ENCODE results near the gene VPS39. TPM values are rescaled to one million over a fixed set of nuclear protein-coding genes. Genes with fewer than 3 reads are reported as not detected.

The VPS39 gene
- total and polyA plus RNA-seq, 2 of the 8 experiments (the other 6 are each of a cell fraction or from before 2014, with no cell fraction given): 34.4 to 36.6 TPM

DNA sequence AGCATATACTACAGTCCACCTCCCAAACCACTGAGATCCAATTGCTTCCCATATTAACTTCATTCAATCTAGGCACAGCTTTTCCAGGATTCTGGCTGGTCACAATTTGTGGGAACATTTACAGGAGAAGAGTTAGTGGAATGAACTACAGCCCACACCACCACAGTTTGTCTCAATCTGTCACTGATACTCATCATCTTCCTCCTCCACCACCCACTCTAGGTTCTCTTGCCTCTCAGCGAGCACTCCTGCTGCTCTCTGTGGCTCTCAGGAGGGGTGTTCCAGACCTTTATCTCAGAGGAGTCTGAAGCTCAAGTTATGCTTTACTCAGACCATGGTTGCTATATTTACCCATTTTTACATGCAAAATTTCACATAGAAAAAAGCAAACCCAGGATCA, 87.8 kb downstream of the VPS39 start:
- DNase-seq (ENCODE audit: low read depth in 1 of 2, low spot score in 2 of 2) (no peak), FAIRE-seq (no peak)
- Histone ChIP-seq H3K27me3 (replicated peaks in 1 of 4; ENCODE audit: control insufficient read depth in 3 of 4, extremely low read depth in 1 of 4, insufficient read depth in 3 of 4, low read length in 3 of 4) (no peaks in the 10 kb centered on the region), H3K23me2 (ENCODE audit: low read depth, low read length) (no peaks in the 10 kb centered on the region), H3K9me3 (ENCODE audit: insufficient read depth in 2 of 2, low read depth in 1 of 2, low read length in 1 of 2) (no peaks in the 10 kb centered on the region), H4K5ac (ENCODE audit: insufficient read length, low read depth, low read length) (no peak overlapping the region), H2BK12ac (ENCODE audit: low read depth, low read length) (no peak overlapping the region), H2AK5ac (ENCODE audit: low read depth, low read length) (no peak overlapping the region), H4K20me1 (replicated peaks in 1 of 2; ENCODE audit: control insufficient read depth in 1 of 2, insufficient read depth in 2 of 2, low read length in 2 of 2) (no peaks in the 10 kb centered on the region), H2BK120ac (replicated peaks; ENCODE audit: low read depth, low read length) (no peak overlapping the region), H3K14ac (ENCODE audit: insufficient read length) (no peak overlapping the region), H3K4me1 (replicated peaks in 1 of 4; ENCODE audit: control insufficient read depth in 3 of 4, insufficient read depth in 4 of 4, low read length in 3 of 4) (peaks cover 0 to 6% (median under 1%) of the 10 kb centered on the region in 4 experiments; a peak in 3 of 7 replicates), H3K18ac (ENCODE audit: extremely low read depth, low read length) (no peak overlapping the region), H3K23ac (ENCODE audit: insufficient read length) (no peak overlapping the region), H3K79me1 (ENCODE audit: low read depth, low read length) (no peaks in the 10 kb centered on the region), H2BK5ac (ENCODE audit: low read depth, low read length) (no peak overlapping the region), H3K79me2 (ENCODE audit: control insufficient read depth in 1 of 2, insufficient read depth in 2 of 2, low read length in 2 of 2) (no peaks in the 10 kb centered on the region), H2BK20ac (ENCODE audit: low read length) (no peak overlapping the region), H3K4ac (replicated peaks; ENCODE audit: insufficient read length, low read depth, low read length) (no peak overlapping the region), H4K8ac (ENCODE audit: extremely low read depth, insufficient read depth, low read length) (no peak overlapping the region), H3K4me3 (ENCODE audit: extremely low read depth in 1 of 4, insufficient read depth in 2 of 4, low read depth in 3 of 4, low read length in 4 of 4) (no peak overlapping the region), H3K36me3 (ENCODE audit: control insufficient read depth in 2 of 4, insufficient read depth in 4 of 4, low read length in 3 of 4) (no peaks in the 10 kb centered on the region), H4K91ac (replicated peaks; ENCODE audit: insufficient read length, low read length) (no peak overlapping the region), H3K9ac (replicated peaks in 1 of 4; ENCODE audit: extremely low read depth in 1 of 4, low read depth in 3 of 4, low read length in 3 of 4) (no peak overlapping the region), H3K4me2 (ENCODE audit: insufficient read depth in 1 of 2, low read depth in 2 of 2, low read length in 2 of 2) (no peak overlapping the region), H3K27ac (ENCODE audit: low read depth, low read length) (no peak overlapping the region), H2AFZ (ENCODE audit: low read length) (no peak overlapping the region), H3K56ac (replicated peaks; ENCODE audit: insufficient read length, low read depth, low read length) (no peak overlapping the region), H2BK15ac (ENCODE audit: low read length) (no peak overlapping the region)
- WGBS, 2 experiments (ENCODE audit: extremely low coverage in 1 of 2, insufficient coverage in 1 of 2, insufficient read length in 1 of 2, insufficient replicate concordance in 2 of 2, low coverage in 1 of 2, low lambda C conversion rate in 2 of 2, missing lambda C conversion rate in 1 of 2): 82% methylated on average over 1 of the region's 1 CpG; no CpG with 5 or more reads in 1 of the 2 experiments
- ChIA-PET CTCF (ENCODE audit: partially characterized antibody) (interaction anchor here (0.9 to 5.1 kb wide), 5 partner anchors 12 to 130 kb away, joined by 3 to 43 read pairs (median 37); no protein-coding TSS in a partner anchor), POLR2A (ENCODE audit: partially characterized antibody) (interaction anchor here (0.8 kb wide), 1 partner anchor 16 kb away, joined by 3 read pairs; no protein-coding TSS in a partner anchor)
- no peak for TF ChIP-seq YY1 (IDR thresholded peaks at IDR 0.05; ENCODE audit: low read depth, low read length)
- no peak for TF ChIP-seq SP4 (IDR thresholded peaks at IDR 0.05; ENCODE audit: low read length)
- TF ChIP-seq RBBP5 (IDR thresholded peaks at IDR 0.05; ENCODE audit: borderline replicate concordance, low read depth, low read length): no peak
- TF ChIP-seq CTBP2 (IDR thresholded peaks at IDR 0.05; ENCODE audit: borderline replicate concordance, insufficient read depth, insufficient read length, low read length): no peak
- TF ChIP-seq CEBPB (IDR thresholded peaks at IDR 0.05; ENCODE audit: low read depth, low read length): no peak
- TF ChIP-seq HDAC6 (IDR thresholded peaks at IDR 0.05; ENCODE audit: low read depth, low read length): no peak
- TF ChIP-seq, protein P1, sequence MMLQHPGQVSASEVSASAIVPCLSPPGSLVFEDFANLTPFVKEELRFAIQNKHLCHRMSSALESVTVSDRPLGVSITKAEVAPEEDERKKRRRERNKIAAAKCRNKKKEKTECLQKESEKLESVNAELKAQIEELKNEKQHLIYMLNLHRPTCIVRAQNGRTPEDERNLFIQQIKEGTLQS (IDR thresholded peaks at IDR 0.05; ENCODE audit: insufficient read depth, low read depth, low read length): no peak
- TF ChIP-seq NANOG (IDR thresholded peaks at IDR 0.05; ENCODE audit: insufficient read depth, low read depth, low read length, poor library complexity, severe bottlenecking): no peak
- TF ChIP-seq POU5F1 (IDR thresholded peaks at IDR 0.05; ENCODE audit: low read depth, low read length): no peak
- TF ChIP-seq EP300 (IDR thresholded peaks at IDR 0.05; ENCODE audit: borderline replicate concordance in 1 of 2, low read depth in 2 of 2, low read length in 2 of 2): no peak
- no peak for TF ChIP-seq KDM5A (IDR thresholded peaks at IDR 0.05; ENCODE audit: low read length)
- TF ChIP-seq GABPA (IDR thresholded peaks at IDR 0.05; ENCODE audit: borderline replicate concordance, insufficient read depth, low read length): no peak
- no peak for TF ChIP-seq POLR2AphosphoS5 (IDR thresholded peaks at IDR 0.05; ENCODE audit: low read depth, low read length)
- TF ChIP-seq RXRA (IDR thresholded peaks at IDR 0.05; ENCODE audit: insufficient read depth, low read depth, low read length): no peak
